ENCODE data around the gene MINDY4. TPM values are rescaled to one million over a fixed set of nuclear protein-coding genes. Genes with fewer than 3 reads are reported as not detected.

Gene MINDY4
- total and polyA plus RNA-seq, 2 of the 8 experiments (the other 6 are each of a cell fraction or from before 2014, with no cell fraction given), result 1.3 to 3.6 TPM

DNA sequence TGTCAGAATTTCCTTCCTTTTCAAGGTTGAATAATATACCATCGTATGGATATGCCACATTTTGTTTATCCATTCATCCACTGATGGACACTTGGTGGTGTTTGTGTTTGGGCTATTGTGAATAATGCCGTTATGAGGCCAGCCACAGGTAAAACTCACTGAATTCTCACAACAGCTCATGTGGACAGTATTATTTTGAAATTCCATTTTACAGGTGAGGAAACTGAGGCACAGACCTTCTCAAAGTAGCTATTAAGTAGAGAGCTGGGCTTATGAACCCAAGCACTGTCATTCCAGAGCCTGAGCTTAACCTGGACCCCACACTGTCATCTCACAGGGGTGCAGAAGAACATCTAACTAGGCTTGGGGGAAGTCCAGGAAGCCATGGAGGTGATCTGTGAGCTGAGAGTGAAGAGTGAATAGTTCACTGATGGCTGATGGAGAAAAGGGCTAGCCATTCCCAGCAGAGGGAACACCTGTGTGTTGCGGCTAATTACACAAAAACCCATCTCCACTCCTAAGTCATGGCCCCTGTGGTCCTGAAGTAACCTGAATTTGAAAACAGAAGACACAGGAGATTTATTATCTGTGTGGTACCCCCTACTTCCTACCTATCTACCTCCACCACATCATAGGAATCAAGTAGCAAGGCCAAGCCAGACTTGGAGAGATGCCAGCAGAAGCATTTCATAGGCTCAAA is 10.6 kb upstream of the MINDY4 start:
- H2AK5ac ChIP-seq (ENCODE audit: low read depth, low read length), result no peak overlapping the region
- H4K20me1 ChIP-seq (replicated peaks in 1 of 2; ENCODE audit: control insufficient read depth in 1 of 2, insufficient read depth in 2 of 2, low read length in 2 of 2), result no peaks in the 10 kb centered on the region
- DNase-seq (ENCODE audit: low read depth in 1 of 2, low spot score in 2 of 2) (no peak), FAIRE-seq (no peak)
- H3K14ac ChIP-seq (ENCODE audit: insufficient read length), result no peak overlapping the region
- no peaks in the 10 kb centered on the region for H3K23me2 ChIP-seq (ENCODE audit: low read depth, low read length)
- no peak overlapping the region for H3K4me2 ChIP-seq (ENCODE audit: insufficient read depth in 1 of 2, low read depth in 2 of 2, low read length in 2 of 2)
- no peaks in the 10 kb centered on the region for H3K79me1 ChIP-seq (ENCODE audit: low read depth, low read length)
- ChIA-PET POLR2A (ENCODE audit: partially characterized antibody) (no interaction called here), CTCF (ENCODE audit: partially characterized antibody) (interaction anchor here (0.6 to 2.1 kb wide), 4 partner anchors 10 to 97 kb away, joined by 3 to 7 read pairs (median 4); partner anchors contain the start of gene MINDY4)
- no peak overlapping the region for H4K8ac ChIP-seq (ENCODE audit: extremely low read depth, insufficient read depth, low read length)
- H3K4me3 ChIP-seq (ENCODE audit: extremely low read depth in 1 of 4, insufficient read depth in 2 of 4, low read depth in 3 of 4, low read length in 4 of 4), result no peak overlapping the region
- 92% methylated on average over 3 of the region's 3 CpGs; no CpG with 5 or more reads in 1 of the 2 experiments for WGBS, 2 experiments (ENCODE audit: extremely low coverage in 1 of 2, insufficient coverage in 1 of 2, insufficient read length in 1 of 2, insufficient replicate concordance in 2 of 2, low coverage in 1 of 2, low lambda C conversion rate in 2 of 2, missing lambda C conversion rate in 1 of 2)
- H2BK15ac ChIP-seq (ENCODE audit: low read length), result no peak overlapping the region
- no peak overlapping the region for H2BK12ac ChIP-seq (ENCODE audit: low read depth, low read length)
- no peak overlapping the region for H3K4ac ChIP-seq (replicated peaks; ENCODE audit: insufficient read length, low read depth, low read length)
- no peaks in the 10 kb centered on the region for H3K4me1 ChIP-seq (replicated peaks in 1 of 4; ENCODE audit: control insufficient read depth in 3 of 4, insufficient read depth in 4 of 4, low read length in 3 of 4)
- no peaks in the 10 kb centered on the region for H3K79me2 ChIP-seq (ENCODE audit: control insufficient read depth in 1 of 2, insufficient read depth in 2 of 2, low read length in 2 of 2)
- no peak overlapping the region for H4K5ac ChIP-seq (ENCODE audit: insufficient read length, low read depth, low read length)
- H3K27me3 ChIP-seq (replicated peaks in 1 of 4; ENCODE audit: control insufficient read depth in 3 of 4, extremely low read depth in 1 of 4, insufficient read depth in 3 of 4, low read length in 3 of 4), result no peaks in the 10 kb centered on the region
- H2BK5ac ChIP-seq (ENCODE audit: low read depth, low read length), result no peak overlapping the region
- no peak overlapping the region for H2AFZ ChIP-seq (ENCODE audit: low read length)
- no peak overlapping the region for H3K27ac ChIP-seq (ENCODE audit: low read depth, low read length)
- H2BK120ac ChIP-seq (replicated peaks; ENCODE audit: low read depth, low read length), result no peak overlapping the region
- no peaks in the 10 kb centered on the region for H3K36me3 ChIP-seq (ENCODE audit: control insufficient read depth in 2 of 4, insufficient read depth in 4 of 4, low read length in 3 of 4)
- no peak overlapping the region for H3K18ac ChIP-seq (ENCODE audit: extremely low read depth, low read length)
- H3K56ac ChIP-seq (replicated peaks; ENCODE audit: insufficient read length, low read depth, low read length), result no peak overlapping the region
- H4K91ac ChIP-seq (replicated peaks; ENCODE audit: insufficient read length, low read length), result no peak overlapping the region
- no peaks in the 10 kb centered on the region for H3K9me3 ChIP-seq (ENCODE audit: insufficient read depth in 2 of 2, low read depth in 1 of 2, low read length in 1 of 2)
- H3K23ac ChIP-seq (ENCODE audit: insufficient read length), result no peak overlapping the region
- no peak overlapping the region for H2BK20ac ChIP-seq (ENCODE audit: low read length)
- no peak overlapping the region for H3K9ac ChIP-seq (replicated peaks in 1 of 4; ENCODE audit: extremely low read depth in 1 of 4, low read depth in 3 of 4, low read length in 3 of 4)
- TF ChIP-seq CEBPB (IDR thresholded peaks at IDR 0.05; ENCODE audit: low read depth, low read length), result no peak
- TF ChIP-seq TCF12 (IDR thresholded peaks at IDR 0.05; ENCODE audit: low read depth, low read length), result no peak
- no peak for TF ChIP-seq SRF (IDR thresholded peaks at IDR 0.05; ENCODE audit: low read depth, low read length)
- no peak for TF ChIP-seq BCL11A (IDR thresholded peaks at IDR 0.05; ENCODE audit: low read depth in 2 of 2, low read length in 2 of 2)
- TF ChIP-seq RBBP5 (IDR thresholded peaks at IDR 0.05; ENCODE audit: borderline replicate concordance, low read depth, low read length), result no peak
- TF ChIP-seq, protein P1, sequence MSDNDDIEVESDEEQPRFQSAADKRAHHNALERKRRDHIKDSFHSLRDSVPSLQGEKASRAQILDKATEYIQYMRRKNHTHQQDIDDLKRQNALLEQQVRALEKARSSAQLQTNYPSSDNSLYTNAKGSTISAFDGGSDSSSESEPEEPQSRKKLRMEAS (IDR thresholded peaks at IDR 0.05), result no peak
- no peak for TF ChIP-seq GTF2F1 (IDR thresholded peaks at IDR 0.05; ENCODE audit: borderline replicate concordance, low read depth, low read length)
- no peak for TF ChIP-seq POLR2A (IDR thresholded peaks at IDR 0.05; ENCODE audit: control extremely low read depth in 1 of 2, low read depth in 2 of 2, low read length in 2 of 2)

All from H1 (cell line).